Caco-2 (cell line): Measurements from ENCODE around the gene DEFB119. TPM values are rescaled to one million over a fixed set of nuclear protein-coding genes. Genes with fewer than 3 reads are reported as not detected.
"Not testable (repeated sequence)": the region's sequence is repeated elsewhere in the genome, so short reads cannot be mapped to it uniquely, and the experiment has no call there.

ENCODE experiments used
- BruUV-seq: library from RNA; stranded (reverse); fragments of 400-500 nt; replicated peaks from 2 replicates; lab custom pipeline; 2021; lab: Mats Ljungman, UMichigan
- CTCF ChIA-PET: fragments of 300-600 bp; sonication (Branson Sonifier 250); formaldehyde crosslinking; loops from one replicate; lab custom pipeline; 2022; ENCODE audit warnings: antibody characterized with exemption; lab: Charles Lee
- POLR2A ChIA-PET: fragments of 300-600 bp; sonication (Branson Sonifier 250); formaldehyde crosslinking; loops from one replicate; lab custom pipeline; 2022; ENCODE audit warnings: antibody characterized with exemption; lab: Charles Lee
- DNase-seq, 2 experiments: peaks; one replicate each; pipeline versions ENCODE4 v3.0.0 to v3.0.0-alpha.2; 2020 to 2022
- H3K27me3 ChIP-seq: replicated peaks from 2 replicates; pipeline ENCODE4 v1.6.0; 2011; ENCODE audit warnings: low read length; ENCODE audit not compliant: control insufficient read depth, insufficient read depth
- H3K36me3 ChIP-seq: 2 replicates; pipeline ENCODE4 v1.5.1; 2011; ENCODE audit warnings: low read length; ENCODE audit not compliant: control insufficient read depth, insufficient read depth
- H3K4me1 ChIP-seq: fragments of 250-450 bp; sonication (Bioruptor Pico); 2 replicates; pipeline ENCODE4 v1.5.1; 2020; ENCODE audit warnings: mild to moderate bottlenecking
- H3K4me3 ChIP-seq: 2 replicates; pipeline ENCODE4 v1.5.1; 2011; ENCODE audit warnings: low read depth, mild to moderate bottlenecking, control low read depth, low read length
- H3K9me3 ChIP-seq: fragments of 250-450 bp; sonication (Bioruptor Pico); 2 replicates; pipeline ENCODE4 v1.5.1; 2020; ENCODE audit warnings: mild to moderate bottlenecking, moderate library complexity
- H3K27ac Mint-ChIP-seq: one replicate; pipeline ENCODE4 v1.8.0; 2022; ENCODE audit warnings: mixed read lengths; ENCODE audit not compliant: unreplicated experiment
- H3K27me3 Mint-ChIP-seq: one replicate; pipeline ENCODE4 v1.8.0; 2022; ENCODE audit warnings: mixed read lengths; ENCODE audit not compliant: insufficient read depth, unreplicated experiment
- H3K36me3 Mint-ChIP-seq: one replicate; pipeline ENCODE4 v1.8.0; 2022; ENCODE audit warnings: mild to moderate bottlenecking, mixed read lengths; ENCODE audit not compliant: insufficient read depth, unreplicated experiment
- H3K4me1 Mint-ChIP-seq: one replicate; pipeline ENCODE4 v1.8.0; 2022; ENCODE audit warnings: low read depth, mixed read lengths; ENCODE audit not compliant: unreplicated experiment
- H3K4me3 Mint-ChIP-seq: one replicate; pipeline ENCODE4 v1.8.0; 2022; ENCODE audit warnings: mild to moderate bottlenecking, moderate library complexity, mixed read lengths; ENCODE audit not compliant: unreplicated experiment
- H3K9me3 Mint-ChIP-seq: one replicate; pipeline ENCODE4 v1.8.0; 2022; ENCODE audit warnings: mixed read lengths; ENCODE audit not compliant: unreplicated experiment
- CTCF ChIP-seq, 2 experiments: fragments of 200-600 bp in 1 of 2; IDR thresholded peaks; 1 replicate in 1 of 2; 2 replicates in 1 of 2; pipeline versions ENCODE4 v1.5.1 to v1.8.0; 2011 to 2022; ENCODE audit warnings: antibody characterized with exemption in 1 of 2, control low read depth in 1 of 2, inconsistent platforms in 1 of 2, low read depth in 1 of 2, low read length in 1 of 2, mild to moderate bottlenecking in 1 of 2, moderate library complexity in 1 of 2; ENCODE audit not compliant: insufficient read depth in 1 of 2, severe bottlenecking in 1 of 2, unreplicated experiment in 1 of 2
- intact Hi-C: fragments of 100-400 bp; cut with micrococcal nuclease; formaldehyde crosslinking; loops from one replicate; pipeline ENCODE4 v1.10.0; 2022; ENCODE audit not compliant: unreplicated experiment
- total RNA-seq: library from RNA; stranded (reverse); gene quantifications from 2 replicates; pipeline ENCODE4 v1.2.3, GENCODE V29; 2022

Gene DEFB119
- total RNA-seq, 1 experiment from 2014 or later = not detected

GRCh38 chr20:31374346-31374745 is 16.0 kb downstream of the DEFB119 start:
- Mint-ChIP-seq H3K4me3 (no peak overlapping the region), H3K27me3 (peaks cover 26% of the 10 kb centered on the region), H3K9me3 (peaks cover 9% of the 10 kb centered on the region), H3K27ac (no peak overlapping the region), H3K36me3 (no peaks in the 10 kb centered on the region), H3K4me1 (no peaks in the 10 kb centered on the region)
- ChIA-PET CTCF (no interaction called here), POLR2A (no interaction called here)
- no peaks in the 10 kb centered on the region for H3K4me1 ChIP-seq
- no TSS peak for BruUV-seq
- intact Hi-C loops = no loop called here
- H3K27me3 ChIP-seq = peaks cover 2% of the 10 kb centered on the region; the same call in 1 of the 2 replicates
- no peaks in the 10 kb centered on the region for H3K9me3 ChIP-seq
- no peak for TF ChIP-seq CTCF (IDR thresholded peaks at IDR 0.05; ENCODE audit: insufficient read depth in 1 of 2, low read depth in 1 of 2, low read length in 1 of 2, severe bottlenecking in 1 of 2, unreplicated experiment in 1 of 2)
- H3K36me3 ChIP-seq = no peaks in the 10 kb centered on the region
- DNase-seq = no peak
- no peak overlapping the region for H3K4me3 ChIP-seq

GRCh38 chr20:31368301-31368700 is 22.1 kb downstream of the DEFB119 start, which contains the start of gene DEFB118:
Gene DEFB118, plus strand, starts transcription at chr20:31368601. Its CDS starts 50 bp downstream, at chr20:31368651.
- Mint-ChIP-seq H3K4me1 (no peaks in the 10 kb centered on the region), H3K36me3 (no peaks in the 10 kb centered on the region), H3K27ac (no peak within 1 kb of the TSS), H3K9me3 (no peaks in the 10 kb centered on the region), H3K4me3 (no peak within 1 kb of the TSS), H3K27me3 (peaks cover 19% of the 10 kb centered on the region)
- intact Hi-C loops = no loop called here
- Histone ChIP-seq H3K36me3 (no peaks in the 10 kb centered on the region), H3K27me3 (no peaks in the 10 kb centered on the region), H3K9me3 (peaks cover 9% of the 10 kb centered on the region; the same call in 1 of the 2 replicates), H3K4me3 (no peak within 1 kb of the TSS), H3K4me1 (no peaks in the 10 kb centered on the region)
- CTCF ChIA-PET = interaction anchor here (0.6 kb wide), 1 partner anchor 10 kb away, joined by 3 read pairs; no protein-coding TSS in a partner anchor
- POLR2A ChIA-PET = no interaction called here
- TF ChIP-seq CTCF (IDR thresholded peaks at IDR 0.05; ENCODE audit: insufficient read depth in 1 of 2, low read depth in 1 of 2, low read length in 1 of 2, severe bottlenecking in 1 of 2, unreplicated experiment in 1 of 2) = no peak
- no TSS peak for BruUV-seq
- DNase-seq = no peak

GRCh38 chr20:31364272-31364671 is 26.1 kb downstream of the DEFB119 start:
- CTCF ChIA-PET, DNase-seq, H3K36me3 ChIP-seq, intact Hi-C loops, H3K27ac Mint-ChIP-seq, H3K4me3 Mint-ChIP-seq, H3K4me1 Mint-ChIP-seq, H3K36me3 Mint-ChIP-seq, H3K4me1 ChIP-seq, BruUV-seq, H3K9me3 ChIP-seq, POLR2A ChIA-PET, H3K27me3 ChIP-seq, H3K4me3 ChIP-seq, H3K9me3 Mint-ChIP-seq: not testable (repeated sequence)
- peaks cover 20% of the 10 kb centered on the region for H3K27me3 Mint-ChIP-seq
